ENCODE measurements around the gene RAB6B.

The RAB6B gene

GRCh38 chr3:133895208-133896001 is at the start of gene RAB6B:
RAB6B (minus strand) TSS chr3:133895882; CDS start chr3:133895466, 416 bp downstream.
- no peak for DNase-seq (ENCODE audit: low read depth in 2 of 2, low spot score in 1 of 2)

DNA sequence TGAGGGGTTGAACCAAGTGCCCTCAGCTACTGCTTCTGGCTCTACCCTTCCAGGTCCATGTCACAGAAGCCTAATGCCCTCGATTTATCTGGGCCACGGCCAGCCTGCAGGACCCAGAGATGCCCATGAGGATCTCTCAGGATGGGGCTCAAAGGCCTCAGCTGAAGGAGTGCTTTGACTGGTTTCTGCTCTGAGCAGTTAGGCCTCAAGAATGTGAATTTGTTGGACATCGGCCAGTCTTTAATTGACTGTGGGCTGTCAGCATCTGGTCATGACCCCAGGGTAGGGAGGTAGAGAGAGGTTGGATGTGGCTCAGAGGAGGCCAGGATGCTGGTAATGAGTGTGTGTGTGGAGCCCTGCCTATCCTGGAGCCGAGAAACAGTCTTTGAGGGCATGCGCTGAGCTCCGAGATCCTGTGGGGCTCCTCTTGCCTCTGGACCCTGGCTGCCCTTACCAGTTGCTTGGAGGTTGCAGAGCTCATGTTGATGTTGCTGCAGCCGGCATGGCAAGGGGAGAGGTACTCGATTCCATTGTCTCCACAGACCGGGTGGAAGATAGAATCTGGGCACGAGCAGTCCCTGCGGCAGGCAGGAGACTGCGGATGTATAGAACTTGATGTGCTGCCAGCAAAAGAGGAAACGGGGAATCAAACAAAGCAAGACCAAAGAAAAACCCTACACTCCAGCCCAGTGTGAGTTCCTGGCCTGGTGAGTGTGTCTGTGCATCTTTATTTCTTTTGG is 49.1 kb upstream of the RAB6B start:
- DNase-seq (ENCODE audit: low read depth in 2 of 2, low spot score in 1 of 2): no peak

- DNase-seq (ENCODE audit: low read depth in 2 of 2, low spot score in 1 of 2): no peak
Observed at GRCh38 chr3:133944181-133944580, 48.5 kb upstream of the RAB6B start.

DNA sequence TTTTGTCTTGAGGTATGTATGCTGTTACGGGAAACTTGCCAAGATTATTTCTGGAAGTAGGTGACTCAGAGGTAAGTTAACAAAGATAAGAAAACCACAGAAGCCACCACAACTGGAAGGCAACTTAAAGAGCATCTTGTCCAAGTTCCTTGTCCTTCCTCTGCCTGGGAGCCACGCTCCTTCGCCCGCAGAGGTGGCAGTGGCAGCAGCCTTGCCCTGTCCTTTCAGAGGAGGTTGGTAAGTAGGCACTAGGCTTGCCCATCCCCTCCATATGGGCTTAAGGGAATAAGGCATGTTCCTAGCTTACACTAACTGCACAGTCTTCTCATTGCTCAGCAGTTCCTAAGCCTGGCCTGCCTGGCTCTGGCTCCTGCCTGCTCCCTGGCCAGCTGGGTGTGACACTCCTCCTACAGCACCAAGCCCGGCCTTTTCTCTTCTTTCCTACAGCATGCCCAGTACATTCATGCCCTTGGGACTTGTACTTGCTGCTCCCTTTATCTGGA is 48.0 kb upstream of the RAB6B start:
- DNase-seq (ENCODE audit: low read depth in 2 of 2, low spot score in 1 of 2): no peak

- no peak for DNase-seq (ENCODE audit: low read depth in 2 of 2, low spot score in 1 of 2)
Observed at GRCh38 chr3:133943031-133943535, 47.4 kb upstream of the RAB6B start.

- no peak for DNase-seq (ENCODE audit: low read depth in 2 of 2, low spot score in 1 of 2)
Observed at GRCh38 chr3:133941415-133941821, 45.7 kb upstream of the RAB6B start.

DNA sequence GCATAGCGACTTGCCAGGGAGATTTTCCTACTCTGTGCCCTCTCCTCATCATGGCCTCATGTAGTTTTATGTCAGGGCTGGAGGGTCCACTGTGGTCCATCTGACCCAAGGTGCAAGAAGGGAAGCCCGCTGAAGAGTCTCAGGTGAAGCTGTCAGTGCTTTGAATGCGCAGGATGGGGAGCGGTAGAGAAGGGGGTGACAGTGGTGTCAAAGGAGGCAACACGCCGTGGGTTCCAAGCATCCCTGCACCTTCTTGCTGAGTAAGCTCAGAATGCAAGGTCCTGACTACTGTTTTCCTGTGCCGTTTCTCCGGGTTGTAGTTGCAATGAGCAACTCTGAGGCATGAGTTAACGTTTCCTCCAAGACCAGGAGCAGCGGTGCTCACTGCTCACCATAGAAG is 44.9 kb upstream of the RAB6B start:
- no peak for DNase-seq (ENCODE audit: low read depth in 2 of 2, low spot score in 1 of 2)

DNA sequence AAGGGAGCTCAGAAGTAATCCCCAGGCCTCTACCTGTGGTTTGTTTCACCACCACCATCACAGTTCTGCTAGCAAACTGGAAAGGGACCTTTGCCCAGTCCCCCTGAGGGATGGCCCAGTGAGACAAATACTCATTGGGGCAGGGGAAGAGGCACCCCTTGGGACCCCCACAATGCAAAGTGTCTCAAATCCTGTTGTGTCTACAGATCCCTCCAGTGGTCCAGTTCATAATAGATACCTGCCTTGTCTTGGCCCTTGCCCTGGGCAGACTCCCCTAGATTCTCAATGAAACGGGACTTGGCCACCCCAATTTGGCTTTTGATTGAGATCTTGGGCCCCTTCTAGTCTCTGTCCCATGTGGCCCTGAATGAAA is 43.8 kb upstream of the RAB6B start:
- DNase-seq (ENCODE audit: low read depth in 2 of 2, low spot score in 1 of 2): no peak

DNA sequence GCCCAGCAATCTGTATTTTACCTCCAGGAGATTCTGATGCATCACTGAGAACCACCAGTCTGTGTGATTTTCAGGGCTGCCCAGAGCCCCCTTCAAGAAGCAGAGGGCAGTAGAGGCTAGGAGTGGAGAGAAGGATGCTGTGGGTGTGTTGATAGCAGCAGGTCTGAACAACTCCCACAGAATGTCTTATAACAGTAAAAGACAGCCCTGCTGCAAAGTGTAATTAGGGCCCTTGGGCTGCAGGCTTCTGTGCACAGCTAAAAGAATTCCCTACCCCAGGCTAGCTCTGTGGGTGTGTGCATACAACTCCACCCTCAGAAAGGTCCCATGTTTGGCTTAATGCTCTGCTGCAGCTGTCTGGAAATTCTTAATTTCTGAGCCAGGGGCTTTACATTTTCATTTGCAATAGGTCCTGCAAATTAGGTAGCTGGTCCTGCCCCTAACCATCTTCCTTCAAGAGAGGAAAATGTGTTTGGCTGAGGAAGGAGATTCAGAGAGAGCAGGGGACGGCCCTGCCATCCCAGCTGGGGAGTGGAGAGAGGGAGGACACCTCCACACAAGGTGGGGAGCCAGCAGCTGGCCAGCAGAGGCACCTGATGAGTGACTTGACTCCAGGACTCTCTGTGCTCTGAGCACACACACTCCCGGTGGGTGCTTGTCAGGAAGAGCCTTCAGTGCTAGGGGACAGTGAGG is 43.2 kb upstream of the RAB6B start:
- no peak for DNase-seq (ENCODE audit: low read depth in 2 of 2, low spot score in 1 of 2)

GRCh38 chr3:133937756-133938601 is 42.3 kb upstream of the RAB6B start:
- DNase-seq (ENCODE audit: low read depth in 2 of 2, low spot score in 1 of 2): no peak

- DNase-seq (ENCODE audit: low read depth in 2 of 2, low spot score in 1 of 2): no peak
Observed at GRCh38 chr3:133937061-133937686, 41.5 kb upstream of the RAB6B start.

- DNase-seq (ENCODE audit: low read depth in 2 of 2, low spot score in 1 of 2): no peak
Observed at GRCh38 chr3:133935843-133936769, 40.4 kb upstream of the RAB6B start.

DNA sequence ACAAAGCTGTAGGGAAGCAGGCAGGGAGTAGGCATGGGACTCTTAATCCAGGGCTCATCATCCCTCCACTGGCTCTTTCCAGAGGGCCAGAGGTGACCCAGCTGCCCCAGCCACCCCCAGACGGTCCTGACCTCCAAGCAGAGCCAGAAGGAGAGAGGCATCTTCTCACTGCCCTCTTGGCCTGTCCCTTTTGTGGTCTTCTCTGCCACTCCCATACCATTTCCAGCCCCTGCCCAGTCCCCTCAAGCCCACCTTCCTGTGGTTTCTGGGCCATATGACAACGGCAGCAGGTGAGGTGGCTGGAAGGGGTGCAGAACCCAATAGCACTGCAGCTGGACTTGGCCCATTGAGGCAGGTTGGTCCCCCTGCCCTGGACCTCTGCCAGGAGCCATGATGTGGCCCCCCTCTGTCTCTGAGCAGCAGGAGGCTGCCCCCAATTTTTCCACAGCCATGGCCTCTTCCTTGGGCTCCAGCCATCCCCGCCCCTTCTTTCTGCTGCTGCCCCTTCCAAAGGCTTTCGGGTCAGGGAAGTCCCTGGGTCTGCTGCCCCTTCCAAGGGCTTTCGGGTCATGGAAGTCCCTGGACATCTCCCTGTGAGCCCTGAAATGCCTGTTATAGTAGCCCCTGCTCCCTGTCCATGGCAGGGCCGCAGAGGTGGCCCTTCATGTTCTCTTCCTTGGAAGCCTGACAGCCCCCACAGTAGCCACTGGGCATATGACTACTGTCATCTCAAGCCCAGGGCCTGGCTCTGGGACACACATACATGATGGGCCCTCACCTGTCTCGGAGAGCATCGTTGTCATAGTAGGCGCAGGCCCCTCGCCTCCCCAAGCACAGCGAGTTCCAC is 39.5 kb upstream of the RAB6B start:
- DNase-seq (ENCODE audit: low read depth in 2 of 2, low spot score in 1 of 2): no peak

DNA sequence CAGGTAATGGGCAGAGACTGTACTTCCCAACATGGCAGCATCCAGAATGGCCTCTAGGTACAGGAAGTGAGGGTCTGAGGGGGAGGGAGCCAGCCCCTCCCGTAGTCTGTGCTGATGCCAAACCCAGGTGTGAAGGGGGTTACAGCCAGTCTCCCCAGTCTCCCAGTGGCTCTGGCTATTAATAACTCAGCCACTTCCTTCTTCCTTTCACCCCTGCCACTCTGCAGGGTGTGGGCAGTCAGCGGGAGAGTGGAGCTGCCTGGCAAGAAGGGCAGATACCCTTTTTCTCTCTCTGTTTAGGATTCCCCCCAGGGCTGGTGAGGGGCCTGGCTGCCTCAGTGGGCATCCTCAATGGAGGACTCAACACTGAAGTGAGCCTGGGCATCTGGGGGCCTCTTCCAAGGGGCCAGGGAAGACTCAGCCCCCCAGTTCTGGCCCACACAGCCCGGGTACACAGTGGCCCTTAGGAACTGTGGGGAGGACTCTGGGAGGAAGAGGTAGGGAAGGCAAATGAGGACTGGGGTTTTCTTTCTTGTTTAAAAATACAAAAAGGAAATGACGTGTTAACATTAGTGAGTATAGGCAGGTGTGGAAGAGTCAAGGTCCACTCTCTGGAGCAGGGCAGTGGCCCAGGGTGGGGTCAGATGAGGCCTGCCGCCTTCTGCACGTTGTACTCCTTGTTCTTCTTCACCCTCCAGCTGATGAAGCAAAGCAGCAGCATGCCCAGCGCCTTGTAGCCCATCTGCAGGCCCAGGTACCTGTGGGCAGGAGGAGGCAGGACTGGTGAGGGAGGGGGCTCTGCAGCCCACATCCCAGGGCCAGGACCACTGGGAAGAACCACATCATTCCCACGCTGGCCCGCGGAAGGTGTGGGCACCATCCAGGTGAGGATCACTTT is 38.6 kb upstream of the RAB6B start:
- DNase-seq (ENCODE audit: low read depth in 2 of 2, low spot score in 1 of 2): no peak

GRCh38 chr3:133933097-133934024 is 37.7 kb upstream of the RAB6B start:
- DNase-seq (ENCODE audit: low read depth in 2 of 2, low spot score in 1 of 2): no peak

DNA sequence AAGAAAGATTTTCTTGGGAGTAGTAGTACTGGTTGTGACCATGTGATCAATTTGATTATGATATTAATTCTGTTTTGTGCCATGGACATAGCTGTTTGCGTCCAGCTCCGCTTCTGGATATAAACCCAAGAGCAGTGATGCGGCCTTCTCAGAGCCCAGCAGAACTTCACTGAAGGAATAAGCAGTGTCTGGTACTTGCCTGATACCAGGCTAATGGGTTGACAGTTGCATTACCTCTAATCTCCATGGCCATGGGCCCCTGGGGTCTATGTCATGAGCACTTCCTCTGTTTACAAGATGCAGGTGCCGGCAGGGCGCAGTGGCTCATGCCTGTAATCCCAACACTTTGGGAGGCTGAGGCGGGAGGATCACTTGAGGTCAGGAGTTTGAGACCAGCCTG is 36.3 kb upstream of the RAB6B start:
- DNase-seq (ENCODE audit: low read depth in 2 of 2, low spot score in 1 of 2): no peak
